Kidney glomerular epithelial cell (primary cell): Measurements from ENCODE around the gene ATAD1.
"Not testable (repeated sequence)": the region's sequence is repeated elsewhere in the genome, so short reads cannot be mapped to it uniquely, and the experiment has no call there.

Source experiments
- DNase-seq: peaks from one replicate; lab custom pipeline; 2025; lab: John Stamatoyannopoulos, UW

ATAD1 gene, protein sequence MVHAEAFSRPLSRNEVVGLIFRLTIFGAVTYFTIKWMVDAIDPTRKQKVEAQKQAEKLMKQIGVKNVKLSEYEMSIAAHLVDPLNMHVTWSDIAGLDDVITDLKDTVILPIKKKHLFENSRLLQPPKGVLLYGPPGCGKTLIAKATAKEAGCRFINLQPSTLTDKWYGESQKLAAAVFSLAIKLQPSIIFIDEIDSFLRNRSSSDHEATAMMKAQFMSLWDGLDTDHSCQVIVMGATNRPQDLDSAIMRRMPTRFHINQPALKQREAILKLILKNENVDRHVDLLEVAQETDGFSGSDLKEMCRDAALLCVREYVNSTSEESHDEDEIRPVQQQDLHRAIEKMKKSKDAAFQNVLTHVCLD

DNA sequence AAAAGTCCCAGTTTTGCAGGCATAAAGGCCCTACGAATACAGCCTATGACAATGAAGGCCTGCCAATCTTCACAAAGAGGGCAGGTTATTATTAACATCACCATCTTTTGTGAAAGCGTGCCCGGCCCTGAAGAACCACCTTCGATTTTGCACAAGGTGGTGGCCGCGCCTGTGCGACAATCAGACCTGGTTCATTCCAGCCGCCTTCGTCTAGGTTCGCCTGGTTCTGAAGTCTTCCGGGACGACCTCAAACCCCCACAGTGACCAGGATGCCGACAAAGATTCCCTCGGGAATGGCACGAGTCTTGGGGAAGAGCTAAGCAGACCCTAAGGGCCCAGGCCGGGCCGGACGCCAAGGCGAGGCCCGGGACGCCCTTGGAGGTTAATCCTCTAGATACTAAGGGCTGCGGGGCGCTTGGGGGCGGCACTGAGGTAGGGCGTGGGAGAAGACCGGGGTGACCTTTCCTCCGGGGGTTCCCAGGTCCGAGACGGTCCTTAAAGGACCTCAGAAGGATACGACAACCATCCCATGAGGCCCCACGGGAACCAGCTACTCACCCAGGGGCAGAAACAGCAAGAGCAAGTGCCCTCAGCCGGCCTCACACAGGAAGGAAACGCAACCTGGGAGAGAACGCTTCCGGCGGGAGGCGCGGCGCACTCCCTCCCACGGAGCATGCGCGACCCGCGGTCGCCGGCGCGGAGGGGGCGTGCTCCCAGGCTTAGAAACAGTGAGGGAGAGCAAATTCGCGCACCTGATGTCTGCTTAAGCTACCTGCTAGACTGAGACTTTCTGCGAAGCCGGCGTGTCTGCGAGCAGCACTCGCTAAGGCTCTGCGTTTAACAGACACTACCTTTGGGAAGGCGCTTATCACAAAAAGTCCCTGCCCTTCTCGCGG lies at the start of gene ATAD1:
ATAD1 (minus strand) TSS at position 618 of the 896 bp plus-strand sequence. CDS start 3,627 bp downstream, outside the sequence.
- DNase-seq: peak; percentile 63

DNA sequence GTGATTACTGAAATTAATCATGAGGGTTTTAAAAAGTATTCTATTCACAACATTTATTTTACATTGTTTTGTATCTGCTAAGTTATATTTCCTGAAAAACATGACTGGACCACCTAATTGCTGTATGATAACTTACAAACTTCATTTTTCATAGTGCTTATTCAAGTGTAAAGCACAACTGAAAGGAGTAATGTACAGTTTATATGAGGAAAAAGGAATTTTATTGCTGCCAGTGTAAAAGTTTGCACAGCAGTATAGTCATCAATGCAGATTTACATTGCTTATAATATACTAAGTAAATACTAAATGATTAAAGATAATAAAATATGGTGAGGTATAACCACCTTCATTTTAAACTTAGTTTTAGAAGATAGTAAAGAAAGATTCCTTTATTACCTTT lies 49.4 kb upstream of the ATAD1 start:
- DNase-seq: no peak

DNA sequence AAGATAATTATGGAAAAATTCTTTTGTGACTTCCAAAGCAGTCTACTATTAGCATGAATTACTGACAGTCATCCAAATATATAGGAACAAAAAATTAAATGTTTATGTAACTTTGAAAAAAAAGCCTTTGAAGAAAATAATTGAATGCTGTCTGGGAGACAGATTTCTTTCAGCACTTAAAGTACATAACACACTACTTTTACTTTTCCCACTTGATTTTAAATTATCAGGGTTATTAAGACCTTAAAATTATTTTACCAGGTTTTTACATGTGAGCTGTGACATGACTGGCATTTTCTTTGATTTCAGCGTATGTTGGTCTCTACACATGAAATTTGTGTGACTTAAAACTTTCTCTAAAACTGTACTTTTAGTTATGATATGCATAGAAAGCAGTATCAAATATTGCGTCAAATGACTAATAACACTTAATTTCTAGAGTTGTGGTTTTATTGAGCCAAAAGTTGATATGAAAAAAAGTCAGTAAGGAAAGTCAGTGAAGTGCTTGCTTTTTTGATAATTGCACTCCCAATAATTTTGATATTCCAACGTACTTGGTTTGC lies 48.5 kb upstream of the ATAD1 start:
- peak; percentile 18 for DNase-seq

DNA sequence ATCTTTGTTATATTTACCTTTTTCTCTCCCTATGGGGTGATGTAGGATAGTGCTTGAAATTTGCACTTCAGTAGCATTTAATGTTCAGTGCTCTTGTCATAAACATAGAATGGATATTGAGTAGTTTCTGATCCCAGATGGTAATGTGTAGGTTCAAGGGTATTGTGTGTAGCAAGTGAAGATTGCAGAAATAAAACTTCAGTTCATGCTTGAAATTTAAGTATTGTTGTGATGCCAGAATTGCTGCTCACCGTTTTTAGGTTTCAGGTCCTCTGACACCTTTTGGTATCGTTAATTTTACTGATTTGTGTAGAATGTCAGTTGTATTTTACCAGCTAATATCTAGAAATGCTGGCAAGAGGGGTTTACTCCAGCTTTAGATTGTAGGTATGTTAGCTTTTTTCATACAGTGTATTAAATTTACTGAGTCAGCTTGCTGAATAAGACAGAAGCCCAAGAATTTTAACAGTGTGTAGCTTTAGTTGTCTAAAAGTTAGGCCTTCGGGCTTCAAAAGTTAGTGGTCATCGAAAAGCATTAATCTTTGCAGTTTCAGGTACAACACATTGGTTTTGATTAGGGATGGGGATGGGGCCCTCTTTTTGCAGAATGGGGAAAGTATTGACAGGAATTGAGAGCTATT lies 47.3 kb upstream of the ATAD1 start:
- no peak for DNase-seq

DNA sequence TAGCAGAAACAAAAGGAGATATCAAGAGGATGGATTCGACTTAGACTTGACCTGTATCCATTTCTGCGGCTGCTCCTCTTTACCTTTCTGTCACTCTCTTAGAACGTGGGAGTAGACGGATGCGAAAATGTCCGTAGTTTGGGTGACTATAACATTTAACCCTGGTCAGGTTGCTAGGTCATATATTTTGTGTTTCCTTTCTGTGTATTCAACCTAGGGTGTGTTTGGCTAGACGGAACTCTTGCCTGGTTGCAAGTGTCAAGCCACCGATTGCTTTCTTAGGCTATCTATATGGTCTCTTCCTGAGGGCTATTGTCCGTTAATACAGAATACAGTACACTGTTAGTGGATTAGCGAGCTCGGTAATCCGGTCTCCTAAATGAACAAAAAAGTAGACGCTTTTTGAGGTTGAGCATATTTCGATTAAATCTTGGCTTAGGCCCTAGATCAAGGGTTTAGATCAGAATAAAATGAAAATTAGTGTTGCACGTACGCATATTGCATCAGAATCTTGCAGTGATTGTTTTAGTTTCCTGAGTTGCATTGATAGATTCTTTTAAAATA lies 46.6 kb upstream of the ATAD1 start:
- DNase-seq: peak; percentile 51

DNA sequence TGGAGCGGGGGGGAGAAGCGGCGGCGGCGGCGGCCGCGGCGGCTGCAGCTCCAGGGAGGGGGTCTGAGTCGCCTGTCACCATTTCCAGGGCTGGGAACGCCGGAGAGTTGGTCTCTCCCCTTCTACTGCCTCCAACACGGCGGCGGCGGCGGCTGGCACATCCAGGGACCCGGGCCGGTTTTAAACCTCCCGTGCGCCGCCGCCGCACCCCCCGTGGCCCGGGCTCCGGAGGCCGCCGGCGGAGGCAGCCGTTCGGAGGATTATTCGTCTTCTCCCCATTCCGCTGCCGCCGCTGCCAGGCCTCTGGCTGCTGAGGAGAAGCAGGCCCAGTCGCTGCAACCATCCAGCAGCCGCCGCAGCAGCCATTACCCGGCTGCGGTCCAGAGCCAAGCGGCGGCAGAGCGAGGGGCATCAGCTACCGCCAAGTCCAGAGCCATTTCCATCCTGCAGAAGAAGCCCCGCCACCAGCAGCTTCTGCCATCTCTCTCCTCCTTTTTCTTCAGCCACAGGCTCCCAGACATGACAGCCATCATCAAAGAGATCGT lies 46.0 kb upstream of the ATAD1 start:
- DNase-seq: peak; percentile 51

DNA sequence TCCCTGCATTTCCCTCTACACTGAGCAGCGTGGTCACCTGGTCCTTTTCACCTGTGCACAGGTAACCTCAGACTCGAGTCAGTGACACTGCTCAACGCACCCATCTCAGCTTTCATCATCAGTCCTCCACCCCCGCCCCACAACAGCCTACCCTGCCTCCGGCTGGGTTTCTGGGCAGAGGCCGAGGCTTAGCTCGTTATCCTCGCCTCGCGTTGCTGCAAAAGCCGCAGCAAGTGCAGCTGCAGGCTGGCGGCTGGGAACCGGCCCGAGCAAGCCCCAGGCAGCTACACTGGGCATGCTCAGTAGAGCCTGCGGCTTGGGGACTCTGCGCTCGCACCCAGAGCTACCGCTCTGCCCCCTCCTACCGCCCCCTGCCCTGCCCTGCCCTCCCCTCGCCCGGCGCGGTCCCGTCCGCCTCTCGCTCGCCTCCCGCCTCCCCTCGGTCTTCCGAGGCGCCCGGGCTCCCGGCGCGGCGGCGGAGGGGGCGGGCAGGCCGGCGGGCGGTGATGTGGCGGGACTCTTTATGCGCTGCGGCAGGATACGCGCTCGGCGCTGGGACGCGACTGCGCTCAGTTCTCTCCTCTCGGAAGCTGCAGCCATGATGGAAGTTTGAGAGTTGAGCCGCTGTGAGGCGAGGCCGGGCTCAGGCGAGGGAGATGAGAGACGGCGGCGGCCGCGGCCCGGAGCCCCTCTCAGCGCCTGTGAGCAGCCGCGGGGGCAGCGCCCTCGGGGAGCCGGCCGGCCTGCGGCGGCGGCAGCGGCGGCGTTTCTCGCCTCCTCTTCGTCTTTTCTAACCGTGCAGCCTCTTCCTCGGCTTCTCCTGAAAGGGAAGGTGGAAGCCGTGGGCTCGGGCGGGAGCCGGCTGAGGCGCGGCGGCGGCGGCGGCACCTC lies 45.3 kb upstream of the ATAD1 start, which contains the start of the genes KLLN and PTEN:
KLLN (minus strand) TSS at position 481 of the 891 bp plus-strand sequence. CDS start 1,046 bp downstream, outside the sequence.
PTEN (plus strand) TSS at position 573 of the 891 bp plus-strand sequence. CDS start 845 bp downstream, outside the sequence.
- peak; percentile 91 for DNase-seq

DNA sequence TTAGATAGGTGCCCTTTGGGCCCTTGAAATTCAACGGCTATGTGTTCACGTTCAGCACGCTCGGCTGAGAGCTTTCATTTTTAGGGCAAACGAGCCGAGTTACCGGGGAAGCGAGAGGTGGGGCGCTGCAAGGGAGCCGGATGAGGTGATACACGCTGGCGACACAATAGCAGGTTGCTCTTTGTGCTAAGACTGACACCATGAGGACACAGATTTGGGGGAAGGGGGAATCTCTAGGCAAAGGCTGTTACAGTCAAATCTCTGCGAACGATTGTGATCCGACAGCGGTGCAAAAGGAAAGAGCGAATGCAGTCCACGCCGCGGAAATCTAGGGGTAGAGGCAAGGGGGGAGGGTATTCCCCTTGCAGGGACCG lies 44.6 kb upstream of the ATAD1 start:
- DNase-seq: peak; percentile 60

DNA sequence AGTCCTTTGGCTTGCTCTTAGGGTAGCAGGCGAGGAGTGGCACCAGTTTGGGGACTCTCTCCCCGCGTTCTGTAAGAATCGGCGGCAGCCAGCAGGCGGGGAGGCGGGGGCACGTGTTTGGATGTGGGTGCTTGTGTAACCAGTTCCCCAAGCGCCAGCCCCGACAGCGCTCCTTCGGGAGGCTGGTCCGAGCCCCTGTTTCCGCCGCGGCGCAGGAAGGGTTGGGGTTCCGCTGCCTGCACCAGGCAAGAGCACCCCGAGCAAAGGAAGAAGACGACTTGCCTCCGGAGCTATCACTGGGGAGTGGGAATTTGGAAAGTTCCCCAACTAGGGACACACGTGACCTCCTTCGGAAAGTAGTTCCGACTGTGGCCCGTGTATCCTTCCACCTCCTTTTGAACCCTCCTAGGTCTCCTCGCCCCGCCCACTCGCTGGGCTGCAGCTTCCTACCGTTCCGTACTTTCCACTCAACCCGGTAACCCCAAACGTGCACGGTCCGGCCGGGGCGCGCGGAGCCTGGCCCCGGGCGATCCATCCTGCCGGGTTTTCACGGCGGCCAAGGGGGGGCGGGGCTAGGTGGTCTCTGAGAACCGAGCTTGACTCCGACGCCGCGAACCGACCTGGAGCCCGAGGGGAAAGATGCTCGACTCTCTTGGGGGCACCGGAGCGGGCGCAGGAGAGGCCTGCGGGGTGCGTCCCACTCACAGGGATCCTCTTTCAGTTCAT lies 44.1 kb upstream of the ATAD1 start:
- DNase-seq: peak; percentile 97

DNA sequence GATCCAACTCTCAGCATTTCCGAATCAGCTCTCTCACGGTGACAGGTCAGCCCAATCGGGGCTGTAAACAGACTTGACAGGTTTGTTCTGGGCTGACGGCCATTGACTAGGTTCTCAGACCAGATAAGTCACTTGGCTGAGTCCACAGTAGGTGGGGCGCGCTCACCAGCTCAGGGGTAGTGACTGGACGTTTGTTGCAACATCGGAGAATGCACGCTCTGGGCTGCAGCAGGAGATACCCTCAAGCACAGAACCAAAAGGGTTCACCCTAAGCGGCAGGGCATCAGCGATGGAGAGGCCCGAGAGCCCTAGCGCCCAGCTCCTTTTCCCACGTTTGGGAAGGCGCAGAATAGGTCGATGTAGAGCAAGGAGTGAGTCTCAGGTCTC lies 43.5 kb upstream of the ATAD1 start:
- peak; percentile 19 for DNase-seq

DNA sequence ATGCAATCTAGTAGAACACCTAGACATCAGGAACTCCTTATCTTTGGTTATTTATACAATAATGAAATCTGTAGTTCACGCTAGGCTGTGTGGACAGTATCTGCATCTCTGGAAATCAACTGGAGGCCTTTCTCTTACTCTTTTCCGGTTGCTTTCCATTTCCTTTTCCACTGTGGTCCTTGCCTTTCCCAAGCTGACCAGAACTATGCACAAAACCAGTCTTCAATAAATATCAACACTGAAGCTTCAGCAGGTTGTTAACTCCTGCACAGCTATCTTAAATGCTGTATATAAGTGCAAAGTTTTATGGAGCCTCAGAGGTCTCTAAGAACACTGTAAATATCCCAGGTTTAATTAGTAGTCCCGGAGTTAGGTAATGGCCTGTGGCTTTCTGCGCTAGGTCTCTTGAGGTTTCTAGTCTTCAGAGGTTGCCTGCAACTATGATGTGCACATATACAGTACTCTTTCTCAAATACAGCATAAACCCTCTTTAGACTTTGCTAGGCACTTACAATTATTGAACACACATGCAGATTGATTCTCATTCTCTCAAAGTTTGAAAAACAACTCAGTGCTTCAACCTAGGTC lies 42.9 kb upstream of the ATAD1 start:
- DNase-seq: no peak

DNA sequence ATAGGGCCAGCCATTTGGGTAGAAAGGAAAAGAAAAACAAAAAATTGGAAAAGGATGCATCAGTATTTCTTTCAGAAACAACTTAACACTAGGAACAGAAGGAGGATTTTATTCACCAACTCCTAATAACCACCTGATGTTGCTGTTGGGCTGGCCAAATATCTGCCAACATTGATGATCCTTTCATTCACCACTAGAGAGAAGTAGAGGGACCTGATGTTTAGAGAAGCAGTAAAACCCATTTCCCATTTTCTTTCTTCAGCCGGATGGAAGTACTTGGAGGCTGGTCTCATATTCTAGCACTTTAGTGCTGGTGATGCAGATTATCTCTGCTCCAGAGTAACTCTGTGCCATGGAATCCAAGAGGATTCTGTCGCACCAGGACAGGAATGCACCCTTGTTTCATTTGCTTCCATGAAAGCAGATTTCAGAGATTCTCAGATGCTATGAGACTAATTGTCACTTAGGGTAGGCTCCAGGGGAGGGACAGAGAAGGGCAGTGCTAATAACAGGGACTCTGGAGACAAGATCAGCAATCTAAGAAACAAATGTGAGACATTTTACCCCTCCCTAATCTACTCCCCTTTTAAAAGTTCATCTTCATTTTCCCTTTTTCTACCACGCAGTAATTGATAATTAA lies 42.2 kb upstream of the ATAD1 start:
- DNase-seq: peak; percentile 75

DNA sequence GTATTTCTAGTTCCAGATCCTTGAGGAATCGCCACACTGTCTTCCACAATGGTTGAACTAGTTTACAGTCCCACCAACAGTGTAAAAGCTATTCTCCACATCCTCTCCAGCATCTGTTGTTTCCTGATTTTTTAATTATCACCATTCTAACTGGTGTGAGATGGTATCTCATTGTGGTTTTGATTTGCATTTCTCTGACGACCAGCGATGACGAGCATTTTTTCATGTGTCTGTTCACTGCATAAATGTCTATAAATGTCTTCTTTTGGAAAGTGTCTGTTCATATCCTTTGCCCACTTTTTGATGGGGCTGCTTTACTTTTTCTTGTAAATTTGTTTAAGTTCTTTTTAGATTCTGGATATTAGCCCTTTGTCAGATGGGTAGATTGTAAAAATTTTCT lies 37.6 kb upstream of the ATAD1 start:
- DNase-seq: not testable (repeated sequence)

DNA sequence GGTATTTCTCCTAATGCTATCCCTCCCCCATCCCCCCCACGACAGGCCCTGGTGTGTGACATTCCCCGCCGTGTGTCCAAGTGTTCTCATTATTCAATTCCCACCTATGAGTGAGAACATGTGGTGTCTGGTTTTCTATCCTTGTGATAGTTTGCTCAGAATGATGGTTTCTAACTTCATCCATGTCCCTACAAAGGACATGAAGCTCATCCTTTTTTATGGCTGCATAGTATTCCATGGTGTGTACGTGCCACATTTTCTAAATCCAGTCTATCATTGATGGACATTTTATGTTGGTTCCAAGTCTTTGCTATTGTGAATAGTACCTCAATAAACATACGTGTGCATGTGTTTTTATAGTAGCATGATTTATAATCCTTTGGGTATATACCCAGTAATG lies 37.2 kb upstream of the ATAD1 start:
- not testable (repeated sequence) for DNase-seq

DNA sequence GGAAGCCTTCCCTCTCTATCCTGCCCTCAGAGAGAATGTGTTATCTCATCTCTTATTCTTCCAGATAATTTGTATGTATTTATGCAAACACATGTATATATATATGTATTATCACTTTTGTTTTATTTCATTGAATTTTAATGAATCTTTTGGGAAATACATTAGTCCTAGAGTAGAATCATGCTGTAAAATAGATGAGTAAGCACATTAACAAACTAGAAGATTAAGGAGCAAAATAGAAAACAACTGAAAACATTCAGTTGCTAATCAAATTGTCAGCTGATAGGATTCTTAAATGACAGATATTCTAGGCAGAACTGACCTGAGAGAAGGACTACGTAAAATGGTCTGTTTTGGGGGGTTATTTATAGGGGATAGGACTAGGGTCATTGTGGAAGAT lies 34.1 kb upstream of the ATAD1 start:
- DNase-seq: no peak

DNA sequence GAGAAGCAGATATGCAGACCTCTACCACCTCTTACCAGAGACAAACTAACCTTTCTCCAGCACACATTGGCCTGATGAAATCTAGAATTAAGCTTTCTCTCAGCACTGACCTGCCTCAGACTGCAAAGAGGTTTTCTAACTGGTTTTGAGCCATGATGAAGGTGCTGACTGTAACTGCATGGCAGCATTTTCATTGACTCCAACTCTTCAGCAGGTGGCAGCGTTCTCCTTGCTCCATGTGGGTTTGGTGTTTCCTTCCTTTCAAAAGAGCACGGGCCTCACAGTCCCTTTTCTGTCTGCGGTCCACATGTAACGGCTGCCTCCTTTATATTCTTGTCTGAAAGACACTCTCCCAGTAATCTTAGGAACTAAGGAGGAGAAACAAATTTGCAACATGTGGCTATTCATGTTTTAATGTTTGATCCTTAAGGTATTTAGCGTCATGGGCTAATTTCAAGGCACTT lies 32.7 kb upstream of the ATAD1 start:
- peak; percentile 60 for DNase-seq

DNA sequence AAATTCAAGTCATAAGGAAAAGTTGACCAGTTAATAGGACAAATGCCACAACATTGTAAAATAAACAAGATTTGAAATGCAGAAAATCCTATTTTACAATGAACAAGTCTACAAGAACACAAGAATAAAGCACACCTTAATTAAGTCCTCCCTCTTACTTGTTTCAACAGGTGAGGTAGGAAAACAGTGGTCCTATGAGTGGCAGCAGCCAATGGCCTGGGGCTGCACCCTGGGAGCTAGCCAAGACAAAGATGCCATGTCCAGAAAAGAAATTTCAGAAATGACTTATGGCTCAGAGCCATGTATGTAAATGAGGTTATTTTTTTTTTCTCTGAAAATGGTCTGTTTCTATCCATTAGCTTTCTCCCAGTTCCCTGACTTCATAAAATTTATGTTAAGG lies 31.0 kb upstream of the ATAD1 start:
- no peak for DNase-seq

DNA sequence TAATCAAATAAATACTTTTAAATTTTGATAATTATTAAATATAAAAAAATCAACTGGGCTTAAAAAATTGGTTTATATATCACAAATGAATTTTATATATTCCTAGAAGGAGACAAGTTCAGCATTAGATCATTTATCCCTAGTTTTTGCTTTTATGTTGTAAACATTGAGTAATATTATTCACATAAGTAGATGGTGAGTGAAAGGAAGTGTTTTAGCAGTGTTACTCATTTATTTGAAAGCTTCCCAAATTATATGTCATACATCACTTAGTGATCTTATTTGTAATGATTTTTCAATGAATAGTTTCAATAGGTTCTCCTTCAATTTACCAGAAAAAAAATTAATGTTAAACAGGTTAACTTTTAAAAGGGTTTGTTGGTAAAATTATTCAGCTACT lies 29.5 kb upstream of the ATAD1 start:
- DNase-seq: no peak

DNA sequence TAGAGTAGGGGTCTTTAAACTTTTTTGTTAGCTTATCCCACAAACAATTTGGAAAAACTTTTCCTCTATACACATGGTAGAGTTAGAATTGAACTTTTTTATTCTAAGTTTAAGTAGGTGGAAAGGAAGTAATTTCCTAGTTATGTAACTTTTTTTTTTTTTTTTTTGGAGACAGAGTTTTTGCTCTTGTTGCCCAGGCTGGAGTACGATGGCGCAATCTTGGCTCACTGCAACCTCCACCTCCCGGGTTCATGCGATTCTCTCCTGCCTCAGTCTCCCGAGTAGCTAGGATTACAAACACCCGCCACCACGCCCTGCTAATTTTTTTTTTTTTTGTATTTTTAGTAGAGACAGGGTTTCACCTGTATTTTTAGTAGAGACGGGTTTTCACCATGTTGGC lies 28.7 kb upstream of the ATAD1 start:
- DNase-seq: not testable (repeated sequence)
